Hepatocyte (in vitro differentiated cells): ENCODE data around the gene CRACR2A.

Experiments used
- CTCF ChIP-seq: fragments of 200-600 bp; sonication (generic); IDR thresholded peaks from 2 replicates; pipeline ENCODE4 v1.5.1; 2016; ENCODE audit warnings: antibody characterized with exemption, mild to moderate bottlenecking; ENCODE audit not compliant: poor library complexity
- EZH2phosphoT487 ChIP-seq: fragments of 200-600 bp; sonication (generic); IDR thresholded peaks from one replicate; pipeline ENCODE4 v1.6.1; 2018; ENCODE audit warnings: antibody characterized with exemption, mild to moderate bottlenecking, low read depth, moderate library complexity; ENCODE audit not compliant: unreplicated experiment, severe bottlenecking

- TF ChIP-seq CTCF (no peak), EZH2phosphoT487 (no peak)
Observed at GRCh38 chr12:3631272-3631637, 121.7 kb downstream of the CRACR2A start.
